Kidney capillary endothelial cell (primary cell): ENCODE data around the gene RANBP9.

ENCODE experiments used
- DNase-seq: peaks from one replicate; pipeline ENCODE4 v3.0.0-alpha.2; 2018; ENCODE audit warnings: low spot score

Gene RANBP9

GRCh38 chr6:13653296-13653695 is 58.3 kb downstream of the RANBP9 start:
- DNase-seq, result no peak

GRCh38 chr6:13649393-13649792 is 62.2 kb downstream of the RANBP9 start:
- DNase-seq, result no peak

- no peak for DNase-seq
These were observed 62.8 kb downstream of the RANBP9 start for GRCh38 chr6:13648850-13649249.

GRCh38 chr6:13643125-13643524 is 68.5 kb downstream of the RANBP9 start:
- no peak for DNase-seq

- DNase-seq, result no peak
These were observed 70.3 kb downstream of the RANBP9 start for GRCh38 chr6:13641315-13641714.

GRCh38 chr6:13638626-13639025 is 73.0 kb downstream of the RANBP9 start:
- DNase-seq, result no peak

GRCh38 chr6:13638014-13638413 is 73.6 kb downstream of the RANBP9 start:
- DNase-seq, result no peak

- DNase-seq, result peak; percentile 82
These were observed 75.5 kb downstream of the RANBP9 start for GRCh38 chr6:13635948-13636658.

GRCh38 chr6:13633343-13633742 is 78.3 kb downstream of the RANBP9 start:
- DNase-seq, result no peak

- no peak for DNase-seq
These were observed 81.1 kb downstream of the RANBP9 start for GRCh38 chr6:13630499-13630898.

- DNase-seq, result no peak
These were observed 82.0 kb downstream of the RANBP9 start for GRCh38 chr6:13629459-13630116.

GRCh38 chr6:13624871-13625288 is 86.8 kb downstream of the RANBP9 start:
- DNase-seq, result no peak

GRCh38 chr6:13617066-13617465 is 94.6 kb downstream of the RANBP9 start:
- DNase-seq, result no peak

GRCh38 chr6:13615792-13616120 is 95.9 kb downstream of the RANBP9 start:
- DNase-seq, result peak; percentile 40

- peak; percentile 98 for DNase-seq
These were observed 96.5 kb downstream of the RANBP9 start, which contains the start of gene NOL7 for GRCh38 chr6:13614926-13615791. Gene NOL7 (plus strand): TSS chr6:13615335. CDS start chr6:13615359, 24 bp downstream.

- DNase-seq, result peak; percentile 30
These were observed 97.3 kb downstream of the RANBP9 start for GRCh38 chr6:13614126-13614925.

- no peak for DNase-seq
These were observed 98.5 kb downstream of the RANBP9 start for GRCh38 chr6:13613029-13613594.

- no peak for DNase-seq
These were observed 99.9 kb downstream of the RANBP9 start for GRCh38 chr6:13611715-13612114.

GRCh38 chr6:13605634-13606033 is 106.0 kb downstream of the RANBP9 start:
- no peak for DNase-seq

- DNase-seq, result no peak
These were observed 106.9 kb downstream of the RANBP9 start for GRCh38 chr6:13604546-13605416.

- DNase-seq, result no peak
These were observed 107.5 kb downstream of the RANBP9 start for GRCh38 chr6:13604135-13604534.
